Measurements from ENCODE around the gene ADGRD1. TPM values are rescaled to one million over a fixed set of nuclear protein-coding genes. Genes with fewer than 3 reads are reported as not detected.

Gene ADGRD1
- total and polyA plus RNA-seq, 2 of the 8 experiments (the other 6 are each of a cell fraction or from before 2014, with no cell fraction given) = 0.36 to 0.48 TPM

DNA sequence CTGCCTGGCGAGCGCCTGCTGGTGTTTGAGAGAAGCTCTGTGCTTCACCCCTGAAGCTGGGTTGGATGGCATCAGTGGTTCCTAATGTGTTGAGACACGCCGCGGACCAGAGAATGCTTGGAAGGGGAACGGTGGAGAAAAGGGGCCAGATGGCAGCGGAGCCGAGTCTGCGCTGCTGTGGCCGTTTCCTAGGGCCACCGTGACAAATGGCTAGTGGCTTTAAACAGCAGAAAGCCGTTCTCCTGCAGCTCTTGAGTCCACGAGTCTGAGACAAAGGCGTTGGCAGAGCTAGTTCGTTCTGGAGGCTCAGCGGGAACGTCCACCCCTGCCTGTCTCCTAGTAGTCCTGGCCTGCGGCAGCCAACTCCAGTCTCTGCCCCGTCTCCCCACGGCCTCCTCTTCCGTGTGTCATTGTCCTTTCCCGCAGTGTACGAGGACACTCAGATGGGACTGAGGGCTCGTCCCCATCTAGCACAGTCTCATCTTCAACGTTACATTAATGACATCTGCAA is 103.6 kb downstream of the ADGRD1 start:
- Histone ChIP-seq H2BK12ac (ENCODE audit: low read depth, low read length) (no peak overlapping the region), H4K8ac (ENCODE audit: extremely low read depth, insufficient read depth, low read length) (no peak overlapping the region), H3K56ac (replicated peaks; ENCODE audit: insufficient read length, low read depth, low read length) (no peak overlapping the region), H3K27ac (ENCODE audit: low read depth, low read length) (no peak overlapping the region), H2BK5ac (ENCODE audit: low read depth, low read length) (no peak overlapping the region), H2BK15ac (ENCODE audit: low read length) (no peak overlapping the region), H3K14ac (ENCODE audit: insufficient read length) (no peak overlapping the region), H3K79me1 (ENCODE audit: low read depth, low read length) (no peaks in the 10 kb centered on the region), H4K20me1 (replicated peaks in 1 of 2; ENCODE audit: control insufficient read depth in 1 of 2, insufficient read depth in 2 of 2, low read length in 2 of 2) (no peaks in the 10 kb centered on the region), H3K36me3 (ENCODE audit: control insufficient read depth in 2 of 4, insufficient read depth in 4 of 4, low read length in 3 of 4) (no peaks in the 10 kb centered on the region), H2AK5ac (ENCODE audit: low read depth, low read length) (no peak overlapping the region), H2BK120ac (replicated peaks; ENCODE audit: low read depth, low read length) (no peak overlapping the region), H3K4ac (replicated peaks; ENCODE audit: insufficient read length, low read depth, low read length) (no peak overlapping the region), H3K79me2 (ENCODE audit: control insufficient read depth in 1 of 2, insufficient read depth in 2 of 2, low read length in 2 of 2) (no peaks in the 10 kb centered on the region), H2AFZ (ENCODE audit: low read length) (no peak overlapping the region), H4K91ac (replicated peaks; ENCODE audit: insufficient read length, low read length) (no peak overlapping the region), H3K23me2 (ENCODE audit: low read depth, low read length) (no peaks in the 10 kb centered on the region), H3K9ac (replicated peaks in 1 of 4; ENCODE audit: extremely low read depth in 1 of 4, low read depth in 3 of 4, low read length in 3 of 4) (no peak overlapping the region), H3K4me3 (ENCODE audit: extremely low read depth in 1 of 4, insufficient read depth in 2 of 4, low read depth in 3 of 4, low read length in 4 of 4) (no peak overlapping the region), H3K23ac (ENCODE audit: insufficient read length) (no peak overlapping the region), H3K4me2 (ENCODE audit: insufficient read depth in 1 of 2, low read depth in 2 of 2, low read length in 2 of 2) (no peak overlapping the region), H3K9me3 (ENCODE audit: insufficient read depth in 2 of 2, low read depth in 1 of 2, low read length in 1 of 2) (no peaks in the 10 kb centered on the region), H3K4me1 (replicated peaks in 1 of 4; ENCODE audit: control insufficient read depth in 3 of 4, insufficient read depth in 4 of 4, low read length in 3 of 4) (no peaks in the 10 kb centered on the region), H3K27me3 (replicated peaks in 1 of 4; ENCODE audit: control insufficient read depth in 3 of 4, extremely low read depth in 1 of 4, insufficient read depth in 3 of 4, low read length in 3 of 4) (no peaks in the 10 kb centered on the region), H4K5ac (ENCODE audit: insufficient read length, low read depth, low read length) (no peak overlapping the region), H3K18ac (ENCODE audit: extremely low read depth, low read length) (no peak overlapping the region), H2BK20ac (ENCODE audit: low read length) (no peak overlapping the region)
- no peak for DNase-seq (ENCODE audit: low read depth in 1 of 2, low spot score in 2 of 2)
- WGBS, 2 experiments (ENCODE audit: extremely low coverage in 1 of 2, insufficient coverage in 1 of 2, insufficient read length in 1 of 2, insufficient replicate concordance in 2 of 2, low coverage in 1 of 2, low lambda C conversion rate in 2 of 2, missing lambda C conversion rate in 1 of 2) = 89% methylated on average over 25 of the region's 25 CpGs; no CpG with 5 or more reads in 1 of the 2 experiments
- FAIRE-seq = no peak
- ChIA-PET CTCF (ENCODE audit: partially characterized antibody) (interaction anchor here (0.6 to 1.9 kb wide), 2 partner anchors 75 to 1026 kb away, joined by 3 to 6 read pairs; no protein-coding TSS in a partner anchor), POLR2A (ENCODE audit: partially characterized antibody) (no interaction called here)
- no peak for TF ChIP-seq CREB1 (IDR thresholded peaks at IDR 0.05)
- no peak for TF ChIP-seq KDM4A (IDR thresholded peaks at IDR 0.05; ENCODE audit: low read depth, low read length, severe bottlenecking)
- TF ChIP-seq CTBP2 (IDR thresholded peaks at IDR 0.05; ENCODE audit: borderline replicate concordance, insufficient read depth, insufficient read length, low read length) = no peak
- no peak for TF ChIP-seq SP2 (IDR thresholded peaks at IDR 0.05; ENCODE audit: low read length)
- no peak for TF ChIP-seq TAF1 (IDR thresholded peaks at IDR 0.05; ENCODE audit: low read depth, low read length)
- TF ChIP-seq RBBP5 (IDR thresholded peaks at IDR 0.05; ENCODE audit: borderline replicate concordance, low read depth, low read length) = no peak
- TF ChIP-seq CBX8 (IDR thresholded peaks at IDR 0.05; ENCODE audit: borderline replicate concordance, low read depth, low read length) = no peak
- no peak for TF ChIP-seq CBX5 (IDR thresholded peaks at IDR 0.05; ENCODE audit: low read depth, low read length)
- no peak for TF ChIP-seq HDAC6 (IDR thresholded peaks at IDR 0.05; ENCODE audit: low read depth, low read length)
- TF ChIP-seq BCL11A (IDR thresholded peaks at IDR 0.05; ENCODE audit: low read depth in 2 of 2, low read length in 2 of 2) = no peak
- TF ChIP-seq NANOG (IDR thresholded peaks at IDR 0.05; ENCODE audit: insufficient read depth, low read depth, low read length, poor library complexity, severe bottlenecking) = no peak
- TF ChIP-seq, protein P1, sequence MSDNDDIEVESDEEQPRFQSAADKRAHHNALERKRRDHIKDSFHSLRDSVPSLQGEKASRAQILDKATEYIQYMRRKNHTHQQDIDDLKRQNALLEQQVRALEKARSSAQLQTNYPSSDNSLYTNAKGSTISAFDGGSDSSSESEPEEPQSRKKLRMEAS (IDR thresholded peaks at IDR 0.05) = no peak
- no peak for TF ChIP-seq MAFK (IDR thresholded peaks at IDR 0.05; ENCODE audit: low read depth, low read length)
- no peak for TF ChIP-seq SP4 (IDR thresholded peaks at IDR 0.05; ENCODE audit: low read length)
- no peak for TF ChIP-seq POU5F1 (IDR thresholded peaks at IDR 0.05; ENCODE audit: low read depth, low read length)

Data from H1 (cell line).